HG02981 (cell line): Measurements from ENCODE around the gene CDK17.
"Not testable (repeated sequence)": the region's sequence is repeated elsewhere in the genome, so short reads cannot be mapped to it uniquely, and the experiment has no call there.

Experiments used
- ATAC-seq: cut with Tn5 transposase; IDR thresholded peaks from one replicate; pipeline ENCODE4 v1.9.1; 2021; ENCODE audit warnings: mild to moderate bottlenecking, moderate library complexity; ENCODE audit not compliant: unreplicated experiment

The CDK17 gene

DNA sequence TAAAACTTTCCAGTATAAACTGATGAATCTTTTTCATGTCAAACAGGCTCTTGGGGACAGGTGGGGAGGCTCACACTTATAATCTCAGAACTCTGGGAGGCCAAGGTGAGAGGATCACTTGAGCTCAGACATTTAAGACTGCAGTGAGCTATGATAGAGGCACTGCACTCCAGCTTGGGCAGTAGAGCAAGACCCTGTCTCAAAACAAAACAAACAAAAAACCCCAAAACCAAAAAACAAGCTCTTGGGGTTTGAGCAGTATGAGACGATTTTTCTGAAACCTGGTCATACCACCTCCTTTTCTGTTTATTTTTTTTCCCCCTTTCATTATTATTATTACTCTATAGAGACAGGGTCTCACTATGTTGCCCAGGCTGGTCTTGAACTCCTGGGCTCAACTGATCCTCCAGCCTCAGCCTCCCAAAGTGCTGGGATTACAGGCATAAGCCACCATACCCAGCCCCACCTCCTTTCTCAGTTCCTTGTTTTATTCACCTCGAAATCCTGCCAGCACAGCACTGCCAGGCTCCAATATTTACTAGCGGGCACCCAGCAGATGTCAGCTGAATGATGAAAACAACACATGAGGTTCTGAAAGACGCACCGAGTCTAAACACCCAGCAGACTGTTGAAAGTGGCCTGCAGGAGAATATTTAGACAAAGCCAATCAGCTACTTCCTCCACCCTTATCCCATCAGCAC lies 19.5 kb upstream of the CDK17 start:
- ATAC-seq, result peak; percentile 74

GRCh38 chr12:96417688-96418087 lies 17.4 kb upstream of the CDK17 start:
- ATAC-seq, result not testable (repeated sequence)

DNA sequence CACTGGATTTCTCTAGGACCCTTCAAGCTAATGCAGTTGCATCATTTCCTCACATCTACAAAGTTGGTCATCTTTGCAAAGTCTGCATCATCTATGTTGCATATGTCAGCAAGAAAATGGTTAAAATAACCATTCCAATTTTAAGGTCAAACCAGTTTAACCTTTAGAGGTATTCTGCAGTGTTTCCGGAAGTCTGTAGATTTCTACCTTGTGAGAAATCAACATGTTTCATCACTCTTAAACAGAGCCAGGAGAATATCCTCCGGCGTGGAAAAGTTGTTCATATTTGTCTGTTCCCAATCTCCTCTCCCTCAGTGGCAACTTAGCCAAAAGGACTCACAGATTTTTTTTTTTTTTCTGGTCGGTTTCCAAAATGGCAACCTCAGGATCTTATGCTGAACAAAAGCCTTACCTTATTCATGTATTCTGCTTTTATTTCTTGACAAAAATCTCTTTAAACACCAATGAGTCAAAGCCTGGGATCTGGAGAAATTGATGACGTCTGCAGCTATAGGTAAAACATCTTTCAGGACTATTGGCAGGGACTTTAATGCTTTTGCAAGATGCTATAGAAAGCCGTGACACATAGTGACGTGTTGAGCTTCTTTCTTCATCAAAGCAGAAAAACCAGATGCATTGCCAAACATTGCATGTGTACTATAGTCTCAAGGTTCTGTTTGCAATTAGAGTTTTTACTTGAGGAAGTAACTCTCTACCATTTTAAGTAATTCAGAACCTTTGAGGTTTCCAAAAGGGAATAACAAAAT lies 16.0 kb upstream of the CDK17 start:
- ATAC-seq, result no peak

DNA sequence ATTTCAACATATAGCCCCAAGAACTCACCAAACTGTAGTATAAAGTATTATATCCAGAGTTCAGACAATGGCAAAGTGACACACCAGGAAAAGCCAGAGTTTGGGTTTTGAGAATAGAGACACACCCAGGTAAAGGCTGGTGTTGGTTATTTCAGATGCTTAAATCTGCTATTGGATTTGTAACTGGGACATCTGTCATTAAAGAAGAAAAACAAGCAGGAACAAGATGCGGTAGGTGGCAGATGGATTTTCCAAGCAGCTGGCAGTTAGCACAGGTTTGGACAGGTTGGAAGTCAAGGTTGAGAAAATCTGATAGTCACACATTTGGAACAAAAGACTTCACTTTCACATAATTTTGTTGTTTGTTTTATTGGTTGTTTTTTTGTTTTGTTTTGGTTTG lies 14.4 kb upstream of the CDK17 start:
- no peak for ATAC-seq

GRCh38 chr12:96412431-96412830 lies 12.2 kb upstream of the CDK17 start:
- no peak for ATAC-seq

GRCh38 chr12:96409731-96410130 lies 9.5 kb upstream of the CDK17 start:
- no peak for ATAC-seq

DNA sequence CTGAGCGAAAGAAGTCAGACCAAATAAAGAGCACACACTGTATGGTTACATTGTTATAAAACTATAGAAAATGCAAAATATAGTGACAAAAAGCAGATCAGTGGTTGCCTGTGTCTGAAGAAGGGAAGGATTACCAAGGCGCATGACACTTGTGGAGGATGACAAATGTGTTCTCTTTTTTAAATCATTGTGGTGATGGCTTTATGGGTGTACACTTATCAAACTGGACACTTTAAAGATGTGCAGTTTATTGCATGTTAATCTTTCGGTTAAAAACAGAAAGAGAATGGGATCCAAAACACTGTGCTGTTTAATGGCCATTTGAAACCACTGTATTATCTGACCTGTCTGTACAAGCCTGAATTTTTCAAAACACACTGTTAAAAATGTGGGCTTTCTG lies 8.8 kb upstream of the CDK17 start:
- ATAC-seq, result no peak

DNA sequence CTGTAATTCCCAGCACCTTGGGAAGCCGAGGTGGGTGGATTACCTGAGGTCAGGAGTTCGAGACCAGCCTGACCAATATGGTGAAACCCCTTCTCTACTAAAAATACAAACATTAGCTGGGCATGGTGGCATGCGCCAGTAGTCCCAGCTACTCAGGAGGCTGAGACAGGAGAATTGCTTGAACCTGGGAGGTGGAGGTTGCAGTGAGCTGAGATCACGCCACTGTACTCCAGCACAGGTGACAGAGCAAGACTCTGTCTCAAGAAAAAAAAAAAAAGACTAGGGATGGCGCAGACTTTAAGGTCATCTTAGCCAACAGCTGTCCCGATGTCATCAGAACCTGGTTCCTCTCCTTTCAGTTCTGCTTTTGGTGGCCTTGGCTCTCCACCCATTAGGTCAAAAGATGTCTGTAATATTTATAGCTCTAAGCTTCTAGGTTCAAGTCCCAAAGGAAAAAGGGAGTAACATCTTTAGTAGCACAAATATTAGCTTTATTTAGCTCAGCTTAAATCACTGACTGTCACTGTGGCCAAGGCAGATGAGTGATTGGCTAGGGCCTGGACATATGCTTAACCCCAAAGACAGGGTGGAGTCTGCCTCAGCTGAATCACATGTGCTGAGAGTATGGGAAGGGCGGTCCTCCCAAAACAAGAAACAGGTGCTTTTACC lies 7.3 kb upstream of the CDK17 start:
- ATAC-seq, result peak; percentile 97

GRCh38 chr12:96404696-96405095 lies 4.5 kb upstream of the CDK17 start:
- ATAC-seq, result no peak

DNA sequence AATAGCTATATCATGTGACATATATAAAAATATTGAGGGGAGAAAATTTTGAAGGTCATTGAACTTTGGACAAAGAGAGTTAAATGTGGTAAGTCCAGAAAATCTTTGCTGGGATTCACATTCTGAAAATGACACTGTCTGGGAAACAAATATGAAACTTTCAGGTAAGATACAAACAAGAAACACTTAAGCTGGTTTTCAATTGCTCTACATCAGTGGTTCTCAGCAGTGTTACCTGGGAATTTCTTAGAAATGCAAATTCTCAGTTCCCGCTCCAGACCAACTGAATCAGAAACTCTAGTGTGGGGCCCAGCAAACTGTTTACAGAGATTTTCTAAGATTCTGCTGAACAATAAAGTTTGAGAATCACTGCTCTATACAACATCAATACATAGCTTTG lies 3.6 kb upstream of the CDK17 start:
- no peak for ATAC-seq

DNA sequence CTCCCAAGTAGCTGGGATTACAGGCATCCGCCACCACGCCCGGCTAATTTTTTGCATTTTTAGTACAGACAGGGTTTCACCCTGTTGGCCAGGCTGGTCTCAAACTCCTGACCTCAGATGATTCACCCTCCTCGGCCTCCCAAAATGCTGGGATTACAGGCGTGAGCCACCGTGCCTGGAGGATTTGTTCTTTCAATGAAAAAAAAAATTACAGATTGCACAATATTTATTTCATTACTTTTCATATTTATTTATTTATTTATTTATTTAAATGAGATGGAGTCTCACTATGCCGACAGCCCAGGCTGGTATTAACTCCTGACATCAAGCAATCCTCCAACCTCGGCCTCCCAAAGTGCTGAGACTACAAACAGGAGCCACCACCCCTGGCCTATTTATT lies 2.3 kb upstream of the CDK17 start:
- not testable (repeated sequence) for ATAC-seq

DNA sequence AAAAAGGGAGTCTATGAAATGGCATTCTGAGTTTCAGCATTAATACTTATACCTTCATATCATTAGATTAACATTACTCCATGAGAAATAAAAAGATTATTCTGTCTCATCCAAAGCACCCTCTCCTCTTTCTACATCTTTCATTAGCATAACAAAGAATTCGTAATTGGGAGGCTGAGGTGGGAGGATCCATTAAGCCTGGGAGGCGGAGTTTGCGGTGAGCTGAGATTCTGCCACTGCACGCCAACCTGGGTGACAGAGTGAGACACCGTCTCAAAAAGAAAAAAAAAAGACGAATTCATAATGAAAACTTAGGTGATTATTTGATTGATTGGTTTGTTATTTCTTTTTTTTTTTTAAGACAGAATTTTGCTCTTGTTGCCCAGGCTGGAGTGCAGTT lies 1.8 kb upstream of the CDK17 start:
- no peak for ATAC-seq

- peak; percentile 23 for ATAC-seq
These were observed 1.0 kb upstream of the CDK17 start for GRCh38 chr12:96401076-96401871.

GRCh38 chr12:96400631-96401075 lies 414 bp upstream of the CDK17 start:
- ATAC-seq, result peak; percentile 6

DNA sequence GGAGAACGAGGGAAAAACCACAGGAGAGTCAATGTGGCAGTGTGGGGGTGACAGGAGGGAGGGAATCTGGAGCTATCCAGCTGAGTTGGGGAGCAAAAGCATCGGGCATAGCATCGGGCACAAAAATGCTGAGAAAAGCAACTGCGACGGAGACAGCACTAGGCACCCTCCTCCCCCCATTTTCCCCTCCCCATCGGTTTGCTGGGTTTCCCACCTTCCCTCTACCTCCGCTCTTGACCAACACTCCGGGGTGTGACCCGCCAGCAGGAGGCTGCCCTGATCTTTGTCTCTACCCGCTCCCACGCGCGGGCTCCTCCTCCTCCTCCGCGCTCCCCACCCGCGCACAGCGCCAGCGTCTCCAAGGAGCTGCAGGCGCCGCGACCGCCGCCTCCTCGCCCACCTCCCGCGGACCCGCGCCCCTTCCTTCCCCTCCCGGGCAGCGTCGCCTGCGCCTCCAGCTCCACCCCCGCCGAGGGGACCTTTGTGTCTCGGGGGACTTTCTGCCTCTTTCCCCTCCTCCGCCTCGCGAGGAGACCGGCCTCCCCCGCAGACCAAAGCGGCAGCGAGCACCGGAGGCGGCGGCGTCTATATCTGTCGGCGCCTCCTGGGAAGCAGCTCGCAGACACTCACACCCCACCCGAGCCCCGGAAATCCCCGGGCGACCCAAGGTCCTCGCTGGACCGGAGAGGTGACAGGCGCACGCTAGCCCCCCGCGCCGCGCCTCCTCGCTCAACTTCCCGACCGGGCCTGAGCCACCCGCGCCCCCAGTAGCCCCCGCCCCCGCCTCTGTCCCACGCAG lies 920 bp downstream of the CDK17 start:
- ATAC-seq, result peak; percentile 33

- ATAC-seq, result no peak
These were observed 1.7 kb downstream of the CDK17 start for GRCh38 chr12:96398424-96399119.

DNA sequence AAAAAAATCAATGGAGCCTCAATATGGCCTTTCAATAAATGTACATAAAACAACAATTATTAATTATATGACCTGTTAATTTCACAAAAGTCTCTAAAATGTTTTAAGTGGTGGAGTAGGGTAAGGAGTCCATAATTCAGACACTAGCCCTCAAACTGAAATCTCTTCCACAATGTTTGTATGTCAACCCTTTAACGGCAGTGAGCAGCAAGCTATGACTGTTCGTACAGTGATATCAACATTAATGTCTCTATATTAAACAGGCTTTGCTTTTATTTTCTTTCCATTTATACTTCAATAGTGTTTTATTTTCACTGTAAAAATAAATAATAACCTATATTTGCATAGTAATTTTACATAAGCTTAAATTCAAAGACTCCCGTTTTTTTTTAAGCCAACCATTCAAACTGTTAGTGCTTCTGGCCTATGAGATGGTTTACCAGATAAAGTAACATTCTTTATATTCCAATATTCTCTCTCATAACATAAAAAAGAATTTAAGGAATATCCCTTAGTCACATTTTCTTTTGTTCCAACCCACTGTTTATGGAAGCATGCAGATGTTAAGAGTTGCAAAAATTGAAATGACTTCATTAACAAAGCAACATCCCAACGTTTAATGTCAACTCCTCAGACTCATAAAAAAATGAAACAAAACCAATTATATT lies 2.3 kb downstream of the CDK17 start:
- no peak for ATAC-seq

GRCh38 chr12:96396914-96397313 lies 3.3 kb downstream of the CDK17 start:
- no peak for ATAC-seq

- no peak for ATAC-seq
These were observed 4.0 kb downstream of the CDK17 start for GRCh38 chr12:96396209-96396608.
